ENCODE results near the gene MUCL3.
"Not testable (repeated sequence)": the region's sequence is repeated elsewhere in the genome, so short reads cannot be mapped to it uniquely, and the experiment has no call there.

The MUCL3 gene

GRCh38 chr6:30912746-30913520, 27.8 kb upstream of the MUCL3 start:
- no peak for DNase-seq

- DNase-seq: no peak
Observed at GRCh38 chr6:30913721-30914075, 27.1 kb upstream of the MUCL3 start.

- DNase-seq: peak; percentile 88
Observed at GRCh38 chr6:30914076-30914853, 26.5 kb upstream of the MUCL3 start, which contains the start of gene VARS2. Gene VARS2 (plus strand): TSS chr6:30914238. CDS start chr6:30914837, 599 bp downstream.

GRCh38 chr6:30914854-30915590, 25.8 kb upstream of the MUCL3 start:
- peak; percentile 34 for DNase-seq

GRCh38 chr6:30915591-30915946, 25.2 kb upstream of the MUCL3 start:
- peak; percentile 16 for DNase-seq

GRCh38 chr6:30917041-30917440, 23.7 kb upstream of the MUCL3 start:
- no peak for DNase-seq

GRCh38 chr6:30917487-30917886, 23.3 kb upstream of the MUCL3 start:
- DNase-seq: no peak

- no peak for DNase-seq
Observed at GRCh38 chr6:30918670-30919069, 22.1 kb upstream of the MUCL3 start.

- no peak for DNase-seq
Observed at GRCh38 chr6:30922447-30922852, 18.3 kb upstream of the MUCL3 start.

- DNase-seq: not testable (repeated sequence)
Observed at GRCh38 chr6:30924040-30924627, 16.6 kb upstream of the MUCL3 start.

- DNase-seq: no peak
Observed at GRCh38 chr6:30926644-30927043, 14.1 kb upstream of the MUCL3 start.

- DNase-seq: not testable (repeated sequence)
Observed at GRCh38 chr6:30927080-30927479, 13.7 kb upstream of the MUCL3 start.

GRCh38 chr6:30928677-30929076, 12.1 kb upstream of the MUCL3 start:
- DNase-seq: no peak

GRCh38 chr6:30930506-30930905, 10.3 kb upstream of the MUCL3 start:
- no peak for DNase-seq

- DNase-seq: no peak
Observed at GRCh38 chr6:30931272-30931671, 9.5 kb upstream of the MUCL3 start.

GRCh38 chr6:30931969-30932645, 8.7 kb upstream of the MUCL3 start, which contains the start of gene SFTA2:
Gene SFTA2 (minus strand): TSS chr6:30932170. CDS start chr6:30932096, 74 bp downstream.
- no peak for DNase-seq

- DNase-seq: no peak
Observed at GRCh38 chr6:30932665-30933365, 8.0 kb upstream of the MUCL3 start.

- DNase-seq: no peak
Observed at GRCh38 chr6:30935018-30935417, 5.8 kb upstream of the MUCL3 start.

GRCh38 chr6:30937265-30937664, 3.5 kb upstream of the MUCL3 start:
- no peak for DNase-seq

GRCh38 chr6:30938730-30939129, 2.0 kb upstream of the MUCL3 start:
- DNase-seq: no peak

GRCh38 chr6:30939473-30939872, 1.3 kb upstream of the MUCL3 start:
- DNase-seq: no peak

All from stimulated activated CD4-positive, alpha-beta T cell treated with anti-CD3 and anti-CD28 coated beads, Interleukin-15, amount 100 ng/mL, for 24 hours (primary cell).